HG03439 (cell line): ENCODE measurements around the gene COLEC12.

Experiments used
- ATAC-seq: cut with Tn5 transposase; IDR thresholded peaks from one replicate; pipeline ENCODE4 v1.9.1; 2021; ENCODE audit warnings: mild to moderate bottlenecking, moderate library complexity; ENCODE audit not compliant: unreplicated experiment

COLEC12 gene

DNA sequence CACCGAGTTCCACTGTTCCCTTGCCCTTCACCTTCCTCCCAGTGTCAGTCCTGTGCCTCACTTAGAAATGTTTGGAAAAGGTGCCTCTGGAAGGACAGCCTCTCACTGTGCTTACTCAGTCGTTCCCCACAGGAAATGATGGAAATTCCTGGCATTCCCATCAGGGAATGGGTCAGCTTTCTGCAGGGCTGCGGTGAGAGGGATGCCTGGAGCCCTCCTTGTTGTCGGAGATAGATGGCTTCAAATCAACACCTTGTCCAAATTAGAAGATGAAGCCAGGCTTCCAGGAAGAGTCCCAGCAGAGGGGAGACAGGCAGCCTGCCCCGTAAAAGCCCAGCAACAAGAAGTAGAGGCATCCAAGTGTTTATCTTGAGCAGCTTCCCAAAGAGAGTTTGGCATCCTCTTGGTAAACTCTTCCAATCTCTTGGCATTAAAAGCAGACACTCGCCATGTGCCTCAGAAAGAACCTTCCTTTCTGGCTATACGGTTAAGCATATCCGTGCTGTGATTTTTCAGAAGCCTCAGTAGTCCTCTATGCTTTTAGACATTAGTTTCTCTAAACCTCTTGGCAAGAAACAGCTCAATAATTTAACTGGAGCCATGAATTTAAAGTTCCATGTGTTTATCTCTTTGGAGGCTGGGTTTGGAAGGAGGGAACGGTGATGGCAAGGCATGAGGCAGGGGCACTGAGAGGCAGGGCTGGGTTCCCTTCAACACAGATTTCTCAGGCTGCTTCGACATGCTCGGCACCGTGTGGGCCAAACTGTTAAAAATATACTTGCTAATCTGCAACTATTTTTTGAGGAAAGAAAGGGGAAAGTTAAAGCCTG, 25.1 kb downstream of the COLEC12 start:
- no peak for ATAC-seq

DNA sequence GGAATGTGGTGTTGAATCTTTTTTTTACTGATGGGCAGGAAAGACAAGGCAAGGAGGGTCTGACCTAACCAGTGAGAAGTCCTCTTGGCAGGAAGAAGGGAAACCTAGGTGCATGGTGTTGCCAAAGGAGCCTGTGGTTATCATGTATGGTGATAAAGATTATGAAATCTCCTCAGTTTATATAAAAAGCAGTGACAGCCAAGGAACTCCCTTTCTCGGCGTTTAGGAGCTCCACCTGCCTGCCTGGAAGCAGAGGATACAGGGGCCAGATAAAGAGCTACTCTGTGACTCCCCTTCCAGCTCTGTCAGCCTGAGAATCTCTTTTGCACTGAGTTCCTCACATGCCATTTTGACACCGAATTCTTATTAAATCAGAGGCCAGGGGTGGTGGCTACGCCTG, 26.1 kb downstream of the COLEC12 start:
- ATAC-seq = no peak

DNA sequence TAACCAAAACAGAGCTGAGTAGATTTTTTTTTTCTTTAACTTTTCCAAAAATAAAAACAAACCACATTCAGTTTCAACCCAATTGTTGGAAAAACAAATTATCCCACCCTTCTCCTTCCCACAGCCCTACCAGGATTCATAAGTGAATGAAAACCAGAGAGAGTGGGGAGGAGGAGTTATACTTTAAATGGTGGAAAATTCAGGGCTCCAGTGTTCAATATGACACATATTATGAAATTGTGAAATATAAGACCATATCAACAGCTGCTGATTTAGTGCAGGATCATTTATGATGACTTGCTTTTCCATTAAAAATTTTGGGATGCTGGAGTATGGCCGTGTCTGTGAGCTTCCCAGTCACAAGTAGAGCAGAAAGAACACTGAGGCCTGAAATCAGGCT, 26.7 kb downstream of the COLEC12 start:
- no peak for ATAC-seq

DNA sequence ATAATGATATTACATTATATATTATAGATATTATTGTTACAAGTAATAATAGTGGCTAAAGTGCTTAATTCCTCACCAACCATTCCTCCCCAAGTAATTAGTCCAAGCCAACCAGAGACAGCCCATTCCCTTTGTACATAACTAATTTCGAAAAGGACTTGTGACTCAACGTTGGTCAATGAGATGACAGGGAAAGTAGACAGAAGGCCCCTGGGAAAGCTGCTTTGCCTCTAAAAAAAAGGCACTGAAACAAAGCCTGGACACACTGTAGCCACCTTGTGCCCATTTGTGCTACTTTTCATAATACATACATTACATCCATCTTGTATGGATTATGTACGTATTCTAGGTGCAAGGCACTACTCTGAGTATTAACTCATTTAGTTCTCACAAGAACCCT, 28.8 kb downstream of the COLEC12 start:
- ATAC-seq = no peak

DNA sequence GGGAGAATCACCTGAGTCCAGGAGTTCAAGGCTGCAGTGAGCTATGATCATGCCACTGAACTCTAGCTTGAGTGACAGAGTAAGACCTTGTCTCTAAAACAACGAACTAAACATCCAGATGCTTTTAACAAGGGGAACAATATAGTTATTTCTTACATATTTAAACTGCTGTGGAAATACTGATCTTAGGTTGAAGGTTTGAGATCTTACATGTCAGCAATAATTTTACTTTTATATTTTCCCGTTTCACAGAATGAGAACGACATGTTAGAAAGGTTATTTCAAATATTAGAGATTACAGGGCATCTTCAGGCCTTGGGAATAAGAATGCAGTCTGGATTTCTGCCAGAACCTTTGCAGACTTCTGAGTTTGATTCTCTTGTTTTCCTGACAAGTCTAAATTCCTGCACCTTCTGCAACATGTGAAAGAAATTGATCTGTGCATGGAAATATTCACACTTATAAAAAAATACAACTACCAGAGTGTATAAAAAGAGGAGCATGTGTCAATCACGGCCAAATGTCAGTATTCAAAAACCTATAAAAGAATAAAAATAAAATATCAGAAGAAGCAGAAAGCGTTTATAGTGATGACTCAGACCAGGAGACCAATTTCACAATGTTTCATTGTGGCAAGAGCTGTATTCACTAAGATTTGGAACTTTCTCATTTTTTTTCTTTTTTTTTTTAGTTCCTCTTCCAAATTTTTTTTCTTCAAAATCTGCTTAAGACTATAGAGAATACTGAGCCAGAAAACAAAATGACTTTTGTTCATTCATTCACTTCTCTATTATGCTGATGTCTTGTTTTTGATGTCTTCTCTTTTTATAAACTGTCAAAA, 29.6 kb downstream of the COLEC12 start:
- ATAC-seq = no peak

DNA sequence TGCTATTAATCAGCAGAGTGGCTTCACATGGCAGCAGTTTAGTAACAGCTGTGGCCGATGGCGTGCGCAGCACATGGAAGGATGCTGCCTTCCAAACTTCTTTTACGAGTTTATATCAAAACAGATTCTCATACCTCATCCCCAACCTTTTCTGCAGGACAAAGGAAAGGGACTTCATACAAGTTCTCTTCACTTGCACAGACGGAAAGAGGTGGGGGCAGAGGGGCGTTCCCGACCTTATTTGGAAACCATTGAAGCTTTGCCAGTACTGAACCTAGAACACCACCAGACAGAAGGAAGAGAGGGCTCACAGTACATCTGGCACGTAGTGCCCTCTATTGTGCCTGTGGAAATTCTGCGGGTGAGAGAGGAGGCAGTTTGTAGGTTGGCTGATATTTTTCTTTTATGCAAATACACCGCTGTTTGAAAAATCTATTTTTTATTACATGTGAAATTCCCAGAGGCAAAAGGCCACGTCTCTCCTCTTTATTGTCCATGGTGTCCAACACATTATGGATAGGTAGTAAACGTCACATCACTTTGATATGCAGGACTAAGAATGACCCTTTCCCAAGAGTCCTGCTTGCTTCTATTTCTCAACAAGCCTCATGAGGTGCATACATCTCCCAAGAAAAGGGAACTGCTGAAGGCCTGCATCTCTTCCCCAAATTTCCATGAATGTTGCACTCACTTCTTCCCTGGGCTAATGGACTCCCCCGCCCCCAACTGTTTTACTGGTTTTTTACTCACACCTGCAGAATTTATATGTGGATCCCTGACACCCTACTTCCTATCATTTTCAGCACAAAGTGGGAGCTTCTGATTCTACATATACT, 31.3 kb downstream of the COLEC12 start:
- ATAC-seq = no peak

DNA sequence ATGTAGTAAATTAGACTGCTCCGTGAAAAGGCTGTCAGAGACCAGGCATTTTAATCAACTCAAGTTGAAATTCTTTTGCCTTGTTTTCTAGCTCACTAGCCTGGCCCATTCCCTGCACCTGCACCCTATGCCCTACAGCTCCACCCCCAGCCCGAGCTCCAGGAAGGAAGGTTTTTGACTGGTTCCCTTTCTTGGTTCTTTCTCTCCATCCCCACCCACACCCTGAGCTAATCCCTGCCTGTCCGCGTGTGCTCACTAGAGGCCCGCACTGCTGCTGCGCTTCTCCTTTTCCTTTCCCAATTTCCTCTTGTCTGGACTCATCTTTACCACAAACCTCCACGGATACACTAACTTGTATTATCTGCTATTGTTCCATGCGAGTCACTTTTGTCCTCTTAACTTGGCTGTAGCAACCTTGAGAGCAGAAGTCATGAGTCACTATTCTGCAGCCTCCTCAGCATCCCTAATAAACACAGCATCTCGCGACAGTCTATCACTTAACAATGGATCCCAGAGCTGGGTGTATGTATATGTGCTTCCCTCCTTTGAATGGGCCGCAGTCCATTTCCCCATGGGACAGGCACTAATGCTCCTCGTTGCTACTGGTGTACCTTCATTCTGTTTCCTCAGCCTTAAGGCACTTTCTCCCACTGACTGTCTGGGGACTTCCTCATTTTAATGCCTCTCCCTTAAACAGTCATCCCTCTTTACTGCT, 36.5 kb downstream of the COLEC12 start:
- no peak for ATAC-seq

DNA sequence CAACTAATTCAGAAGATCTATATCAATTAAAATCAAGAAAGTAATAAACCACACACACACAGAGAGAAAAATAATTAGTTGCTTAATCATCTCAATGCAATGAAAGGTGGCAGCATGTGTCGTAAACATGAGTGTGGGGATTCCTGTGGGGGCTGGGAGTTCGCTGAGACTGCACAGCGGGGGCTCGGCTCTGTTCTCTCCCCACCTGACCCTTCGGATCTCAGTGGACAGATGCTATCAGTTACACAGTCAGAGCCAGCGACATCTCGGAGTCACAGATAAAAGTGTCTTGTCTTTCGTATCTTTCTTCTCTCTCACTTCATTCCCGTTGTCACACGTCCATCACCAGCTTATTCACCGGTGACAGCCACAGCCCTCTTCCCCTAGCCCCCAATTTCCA, 37.1 kb downstream of the COLEC12 start:
- ATAC-seq = no peak

DNA sequence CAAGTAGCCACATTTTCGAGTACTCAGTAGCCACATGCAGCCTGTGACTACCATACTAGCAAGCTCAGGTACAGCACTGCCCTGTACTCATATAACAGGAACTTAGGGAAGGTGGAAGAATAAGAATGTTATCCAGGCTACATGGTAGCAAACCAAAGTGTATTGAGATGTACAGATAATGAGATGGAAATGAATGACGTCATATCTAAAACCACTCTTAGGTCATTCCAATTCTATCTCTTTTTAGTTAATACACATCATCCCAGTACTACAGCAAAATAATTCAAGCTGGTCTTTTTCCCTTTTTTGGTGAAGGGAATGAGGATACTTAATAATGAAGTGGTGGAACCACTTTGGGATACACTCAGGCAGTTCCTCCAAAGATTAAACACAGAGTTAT, 38.7 kb downstream of the COLEC12 start:
- ATAC-seq = no peak

DNA sequence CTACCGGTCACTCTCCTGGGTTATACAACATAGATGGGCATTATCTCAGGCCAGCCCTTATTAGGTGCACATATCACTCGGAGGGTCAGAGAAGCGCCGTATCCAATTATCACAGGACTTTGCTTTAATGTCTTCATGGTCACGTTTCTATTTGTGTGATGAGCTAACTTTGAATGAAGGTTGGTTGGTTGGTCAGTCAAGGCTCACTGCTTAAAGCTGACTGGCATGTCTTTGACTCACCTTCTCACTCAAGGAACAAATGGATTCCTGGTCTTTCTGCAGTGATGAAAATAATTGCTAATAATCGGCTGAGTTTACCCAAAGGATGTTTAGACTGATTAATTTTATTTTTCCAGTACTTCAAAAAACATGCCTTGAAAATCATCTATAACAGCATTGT, 39.7 kb downstream of the COLEC12 start:
- ATAC-seq = no peak

DNA sequence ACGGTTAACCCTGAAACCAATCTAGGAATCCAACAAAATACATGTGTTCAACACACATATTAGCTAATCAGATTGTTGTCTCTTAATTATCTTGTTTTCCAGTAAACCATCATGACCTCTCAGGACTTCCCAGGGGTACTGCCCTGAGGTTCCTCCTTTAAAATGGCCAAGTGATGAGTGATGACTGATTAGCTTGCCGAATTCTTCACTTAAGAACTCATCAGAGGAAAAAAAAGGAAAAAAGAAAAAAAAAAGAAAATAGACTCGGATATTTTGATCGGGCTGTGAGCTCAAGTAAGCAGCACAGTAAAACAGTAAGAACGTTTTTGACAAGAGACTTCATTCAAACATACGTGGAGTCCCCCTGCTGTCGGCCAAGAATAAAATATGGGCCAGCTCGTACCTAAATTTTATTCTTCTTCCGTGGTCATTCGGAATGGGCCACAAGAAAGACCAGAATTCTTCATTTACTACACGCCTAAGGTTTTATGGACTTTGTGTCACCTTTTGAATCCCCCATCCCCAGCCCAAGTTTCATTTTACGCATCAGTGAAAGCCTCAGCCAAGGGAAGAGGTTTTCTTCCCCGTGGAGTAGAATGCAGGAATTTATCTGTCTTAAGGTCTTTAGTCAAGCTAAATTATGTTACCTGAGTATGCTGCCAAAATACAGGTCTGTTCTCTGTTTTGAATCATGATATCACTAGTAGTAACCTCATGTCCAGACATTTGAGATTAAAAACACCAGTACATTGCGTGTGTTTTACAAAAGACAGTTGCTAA, 40.5 kb downstream of the COLEC12 start:
- no peak for ATAC-seq

DNA sequence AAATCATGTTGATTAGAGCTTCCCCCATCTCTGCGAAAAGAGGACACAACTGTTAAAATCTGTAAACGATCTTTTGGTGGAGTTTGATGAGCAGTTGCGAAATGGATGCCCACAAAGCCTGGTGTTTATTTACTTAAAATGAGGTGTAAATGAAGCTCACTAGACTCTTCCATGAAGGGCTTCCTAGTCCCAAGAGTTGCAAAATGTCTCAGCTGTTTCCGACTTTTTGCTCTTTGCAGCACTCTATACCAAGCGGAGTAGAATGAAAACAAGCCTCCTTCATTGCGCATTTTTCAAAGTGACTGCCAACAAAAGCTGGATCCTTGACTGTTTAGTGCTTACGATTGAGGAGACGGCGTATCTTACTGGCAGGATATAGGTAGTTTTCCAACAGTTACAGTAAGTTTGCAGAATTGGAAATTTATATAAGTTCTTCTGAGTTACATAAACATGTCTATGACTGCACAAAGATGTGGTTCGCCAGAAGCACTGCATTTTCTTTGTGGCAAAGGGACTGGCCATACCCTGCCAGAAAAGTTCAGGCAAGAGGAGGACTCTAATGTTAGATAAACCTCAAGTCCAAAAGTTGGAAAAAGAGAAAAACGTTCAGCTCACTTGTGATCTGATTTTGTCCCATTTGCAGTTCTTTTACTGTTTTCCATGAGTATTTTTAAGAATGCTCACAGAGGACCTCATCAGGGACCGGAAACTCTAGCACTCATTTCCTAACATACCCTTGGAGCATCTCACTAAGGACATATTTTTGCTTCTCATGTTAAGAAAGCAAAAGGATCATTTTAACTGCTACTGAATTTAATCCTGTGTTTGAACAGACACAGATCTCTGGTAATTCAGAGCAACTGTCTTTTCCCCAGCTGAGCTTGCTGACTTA, 42.7 kb downstream of the COLEC12 start:
- no peak for ATAC-seq

DNA sequence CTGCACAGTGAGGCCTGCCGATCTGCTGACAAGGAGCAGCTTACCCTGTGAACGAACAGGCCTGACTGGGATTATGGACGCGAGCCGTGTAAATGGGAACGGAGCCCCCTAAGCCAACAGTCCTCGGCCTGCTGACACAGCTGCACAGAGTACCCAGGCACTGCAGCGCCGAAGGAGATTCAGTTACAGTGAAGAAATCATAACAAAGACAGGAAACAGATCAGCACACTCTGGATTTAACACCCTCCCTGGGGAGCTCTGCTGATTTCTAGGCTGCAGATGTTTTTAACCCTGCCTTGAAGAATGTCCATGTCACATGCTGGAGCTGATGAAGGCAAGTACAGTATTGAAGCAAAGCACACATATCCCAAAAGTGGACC, 43.4 kb downstream of the COLEC12 start:
- ATAC-seq = no peak

DNA sequence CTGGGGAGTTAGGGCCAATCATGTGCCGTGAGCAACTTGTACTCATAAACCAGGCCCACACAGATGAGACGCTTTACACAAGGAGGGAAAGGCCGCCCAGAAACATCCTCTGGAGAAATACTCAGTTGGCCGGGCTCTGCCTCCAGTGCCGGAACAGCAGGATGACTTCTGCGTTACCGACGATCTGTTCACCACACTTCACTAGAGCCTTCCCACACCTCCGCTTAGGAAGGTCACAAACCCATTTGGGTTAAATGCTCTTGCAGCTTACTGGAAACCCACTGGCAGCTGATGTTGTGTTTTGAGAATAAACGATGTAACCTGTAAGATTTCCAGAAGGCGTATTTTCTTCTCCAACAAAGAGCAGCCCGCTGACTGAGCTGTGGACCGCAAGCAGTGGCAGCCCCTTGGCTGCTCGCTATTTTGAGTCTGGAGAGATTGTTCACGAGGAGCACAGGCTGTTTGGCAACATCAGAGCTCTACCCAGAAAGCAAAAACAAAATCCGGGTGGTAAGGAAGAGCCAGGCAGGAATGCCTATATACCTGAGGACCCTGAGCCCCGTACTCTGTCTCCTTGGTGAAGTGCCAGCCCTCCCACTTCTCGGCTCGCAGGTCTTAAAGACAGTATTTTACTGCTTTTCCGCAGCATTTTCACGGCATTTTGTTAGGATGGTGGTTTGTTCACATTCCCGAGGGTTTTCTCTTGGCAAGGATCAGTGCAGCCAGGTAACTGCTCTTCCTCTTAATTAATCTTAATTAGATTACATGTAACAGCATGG, 44.0 kb downstream of the COLEC12 start:
- ATAC-seq = no peak

DNA sequence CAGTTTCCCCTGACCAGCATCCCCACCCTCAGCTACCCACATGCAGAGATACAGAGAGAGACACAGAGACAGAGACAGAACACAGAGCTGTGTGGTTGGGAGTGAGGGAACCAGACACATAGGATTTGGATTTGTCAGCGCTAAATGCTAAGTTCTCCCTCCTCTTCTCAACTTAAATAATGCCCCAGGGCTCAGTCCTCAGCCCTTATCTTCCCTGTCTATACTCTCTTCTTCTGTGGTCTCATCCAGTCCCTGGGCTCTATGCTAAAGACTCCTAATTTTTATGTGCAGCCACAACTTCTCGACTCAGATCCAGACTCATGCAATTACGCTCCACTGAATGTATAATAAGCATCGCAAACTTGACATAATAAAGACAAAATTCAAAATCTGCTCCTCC, 47.1 kb downstream of the COLEC12 start:
- no peak for ATAC-seq

DNA sequence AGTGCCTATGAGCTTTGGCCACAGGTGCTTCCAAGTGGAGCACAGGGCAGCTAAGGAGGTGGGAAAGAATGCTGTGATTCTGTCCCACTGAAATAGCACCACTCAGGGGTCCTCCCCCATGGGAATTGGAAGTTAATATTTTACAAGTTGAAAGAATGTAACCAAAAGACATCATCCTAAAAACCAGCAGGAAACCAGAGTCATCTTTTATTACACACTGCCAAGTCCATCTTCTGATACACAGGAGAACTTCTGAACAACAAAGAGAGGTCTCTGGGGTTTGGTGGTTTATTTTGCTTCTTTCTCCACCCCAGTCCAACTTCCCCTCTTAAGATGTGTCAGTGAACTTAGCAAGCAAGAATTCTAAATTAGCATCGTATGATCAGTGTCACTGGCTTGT, 47.7 kb downstream of the COLEC12 start:
- no peak for ATAC-seq

DNA sequence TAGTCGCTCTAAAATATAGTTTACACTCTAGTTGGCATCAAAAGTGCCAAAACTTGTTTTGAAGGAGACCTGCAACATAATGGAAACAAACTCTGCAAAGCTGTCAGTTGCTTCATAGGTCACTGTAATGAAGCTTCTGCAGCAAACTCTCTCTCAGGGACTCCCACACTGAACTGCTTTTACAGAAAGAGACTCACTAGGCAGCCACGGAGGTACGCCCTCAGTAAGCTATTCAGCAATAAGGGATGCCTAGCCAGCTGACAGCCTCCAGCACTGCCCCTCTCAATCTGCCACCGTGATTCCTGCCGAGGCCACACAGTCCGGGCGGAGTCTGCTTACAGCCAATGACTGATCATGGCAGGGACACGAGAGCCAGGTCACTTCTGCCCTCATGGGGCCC, 51.1 kb downstream of the COLEC12 start:
- no peak for ATAC-seq

DNA sequence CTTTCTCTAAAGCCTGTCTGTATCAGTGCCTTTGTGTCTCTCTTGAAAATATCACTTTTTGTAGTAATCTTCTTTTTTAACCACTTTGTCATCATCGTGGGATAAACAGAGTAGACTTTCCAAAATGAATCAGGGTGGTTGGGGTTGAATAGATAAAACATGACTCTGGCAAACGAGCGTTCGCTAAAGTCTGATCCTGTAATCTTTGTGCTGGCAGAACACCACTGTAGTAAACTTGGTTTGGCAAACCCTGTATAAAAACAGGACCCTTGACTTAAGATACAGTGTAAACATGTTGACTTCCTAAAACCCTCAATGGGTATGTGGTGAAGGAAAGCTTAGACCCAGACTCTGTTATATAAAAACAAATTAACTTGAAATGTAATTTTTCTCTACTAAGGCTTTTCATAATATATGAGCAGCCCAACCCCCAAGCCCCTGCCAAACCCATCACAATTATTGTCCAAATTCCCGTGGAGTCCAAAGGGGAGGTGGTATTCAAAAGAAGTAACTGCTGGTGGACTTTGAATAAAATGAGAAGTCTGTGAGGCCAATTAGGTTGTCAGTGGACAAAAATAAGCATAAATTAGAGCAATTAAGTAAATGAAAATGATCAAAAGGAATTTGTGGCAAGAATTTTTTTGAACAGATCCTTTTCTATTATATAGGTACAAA, 52.2 kb downstream of the COLEC12 start:
- ATAC-seq = no peak
